IPS-11a (cell line): ENCODE results near the gene PLCL1.

Source experiments
- H3K4me3 ChIP-seq: one replicate; pipeline ENCODE4 v1.5.1; 2013; ENCODE audit warnings: low read depth, low read length, control low read depth

PLCL1 gene

GRCh38 chr2:197852108-197852507 lies 47.7 kb downstream of the PLCL1 start:
- no peak overlapping the region for H3K4me3 ChIP-seq

- no peak overlapping the region for H3K4me3 ChIP-seq
Observed at GRCh38 chr2:197853549-197853948, 49.2 kb downstream of the PLCL1 start.

- no peak overlapping the region for H3K4me3 ChIP-seq
Observed at GRCh38 chr2:197857476-197858107, 53.2 kb downstream of the PLCL1 start.

- H3K4me3 ChIP-seq: no peak overlapping the region
Observed at GRCh38 chr2:197858607-197859140, 54.3 kb downstream of the PLCL1 start.

- no peak overlapping the region for H3K4me3 ChIP-seq
Observed at GRCh38 chr2:197862246-197862955, 58.0 kb downstream of the PLCL1 start.

GRCh38 chr2:197863744-197864143 lies 59.4 kb downstream of the PLCL1 start:
- H3K4me3 ChIP-seq: no peak overlapping the region

- H3K4me3 ChIP-seq: no peak overlapping the region
Observed at GRCh38 chr2:197866455-197866854, 62.1 kb downstream of the PLCL1 start.

GRCh38 chr2:197867033-197867432 lies 62.6 kb downstream of the PLCL1 start:
- no peak overlapping the region for H3K4me3 ChIP-seq

- H3K4me3 ChIP-seq: no peak overlapping the region
Observed at GRCh38 chr2:197867624-197868023, 63.2 kb downstream of the PLCL1 start.

GRCh38 chr2:197868206-197868605 lies 63.8 kb downstream of the PLCL1 start:
- H3K4me3 ChIP-seq: no peak overlapping the region

GRCh38 chr2:197869041-197869440 lies 64.6 kb downstream of the PLCL1 start:
- no peak overlapping the region for H3K4me3 ChIP-seq

- H3K4me3 ChIP-seq: no peak overlapping the region
Observed at GRCh38 chr2:197869501-197870111, 65.2 kb downstream of the PLCL1 start.

- H3K4me3 ChIP-seq: no peak overlapping the region
Observed at GRCh38 chr2:197870137-197870536, 65.7 kb downstream of the PLCL1 start.

GRCh38 chr2:197871780-197872456 lies 67.5 kb downstream of the PLCL1 start:
- no peak overlapping the region for H3K4me3 ChIP-seq

- H3K4me3 ChIP-seq: no peak overlapping the region
Observed at GRCh38 chr2:197873293-197873701, 68.9 kb downstream of the PLCL1 start.

GRCh38 chr2:197875763-197876162 lies 71.4 kb downstream of the PLCL1 start:
- H3K4me3 ChIP-seq: no peak overlapping the region

GRCh38 chr2:197876524-197876923 lies 72.1 kb downstream of the PLCL1 start:
- no peak overlapping the region for H3K4me3 ChIP-seq

GRCh38 chr2:197877038-197877437 lies 72.6 kb downstream of the PLCL1 start:
- H3K4me3 ChIP-seq: no peak overlapping the region

- no peak overlapping the region for H3K4me3 ChIP-seq
Observed at GRCh38 chr2:197878792-197879191, 74.4 kb downstream of the PLCL1 start.

GRCh38 chr2:197879812-197880408 lies 75.5 kb downstream of the PLCL1 start:
- H3K4me3 ChIP-seq: no peak overlapping the region
